Psoas muscle (tissue), 8 donors: ENCODE data around the gene COL15A1. TPM values are rescaled to one million over a fixed set of nuclear protein-coding genes. Genes with fewer than 3 reads are reported as not detected.
A peak's percentile ranks its signal among the peaks of the same experiment; 100 is the strongest.

ENCODE experiments used
- ATAC-seq, 4 donors: fragments of 200-7000 bp; cut with Tn5 transposase; one replicate each; pipeline ENCODE4 v1.9.1; 2020; ENCODE audit warnings: moderate library complexity in 3 of 4, mild to moderate bottlenecking in 2 of 4
- DNase-seq, 2 donors: peaks; one replicate each; pipeline ENCODE4 v3.0.0-alpha.2; 2020
- H3K27ac ChIP-seq: fragments of 200-600 bp; one replicate; pipeline ENCODE4 v1.8.0; 2022
- H3K27me3 ChIP-seq, 3 donors: fragments of 200-600 bp in 1 of 3; one replicate each; pipeline versions ENCODE4 v1.6.1 to v1.8.0; 2013 to 2022; ENCODE audit warnings: low read length in 2 of 3, mild to moderate bottlenecking in 2 of 3, moderate library complexity in 1 of 3; ENCODE audit not compliant: insufficient read depth in 3 of 3
- H3K36me3 ChIP-seq, 2 donors: fragments of 200-600 bp in 1 of 2; one replicate each; pipeline versions ENCODE4 v1.6.1 to v1.8.0; 2013 to 2022; ENCODE audit warnings: low read depth in 1 of 2, mild to moderate bottlenecking in 1 of 2, moderate library complexity in 1 of 2; ENCODE audit not compliant: insufficient read depth in 1 of 2
- H3K4me1 ChIP-seq: fragments of 200-600 bp; one replicate; pipeline ENCODE4 v1.8.0; 2022
- H3K4me3 ChIP-seq: fragments of 200-600 bp; one replicate; pipeline ENCODE4 v1.8.0; 2022; ENCODE audit warnings: mild to moderate bottlenecking
- H3K9me3 ChIP-seq: fragments of 200-600 bp; one replicate; pipeline ENCODE4 v1.8.0; 2022
- WGBS, 3 donors: extraction: QIAGEN DNeasy Blood & Tissue Kit; methylation state at CpG; one replicate each; pipeline versions ENCODE4 v1.1.6 to v1.1.7; 2013; 5-methylcytosine and 5-hydroxymethylcytosine counted together
- intact Hi-C, 2 donors: fragments of 100-400 bp; cut with DNase I; formaldehyde crosslinking; loops; one replicate each; pipeline versions ENCODE4 v1.11.0 to v1.14.2; 2022
- polyA plus RNA-seq, 3 donors: library from polyadenylated mRNA; stranded (reverse); fragments of 200-250 nt; gene quantifications; one replicate each; pipeline ENCODE4 v1.2.3, GENCODE V29; 2013
- total RNA-seq, 4 donors: library from RNA; stranded (reverse); fragmentation: NEBNext Ultra II Directional in 2 of 4; extraction: Animal tissue kit (Norgen Biotek cat#: 25700) in 2 of 4; gene quantifications; one replicate each; pipeline versions ENCODE4 v1.2.1 to v1.2.4, GENCODE V29; 2021 to 2023
- TF ChIP-seq, protein P1 (sequence below): fragments of 200-600 bp; IDR thresholded peaks from one replicate; pipeline ENCODE4 v1.8.0; 2022; ENCODE audit warnings: antibody characterized with exemption
- donor health status: healthy with polysubstance abuse.
- donor health status: DM: no; HTN: no; CAD: no; lungs with moderate emphysema.
- donor health status: Bipolar disorder and iron deficiency.
- donor health status: healthy.
- donor health status: DM: yes; HTN: yes; CAD: no.
- donor health status: DM: no; HTN: no; CAD: no.
- donor health status: DM: no; HTN: no; CAD: no.
- donor health status: DM: yes; HTN: yes; CAD: no.

The COL15A1 gene
- total and polyA plus RNA-seq, 7 donors, result 2.9 to 34.7 (median 7.5) TPM

DNA sequence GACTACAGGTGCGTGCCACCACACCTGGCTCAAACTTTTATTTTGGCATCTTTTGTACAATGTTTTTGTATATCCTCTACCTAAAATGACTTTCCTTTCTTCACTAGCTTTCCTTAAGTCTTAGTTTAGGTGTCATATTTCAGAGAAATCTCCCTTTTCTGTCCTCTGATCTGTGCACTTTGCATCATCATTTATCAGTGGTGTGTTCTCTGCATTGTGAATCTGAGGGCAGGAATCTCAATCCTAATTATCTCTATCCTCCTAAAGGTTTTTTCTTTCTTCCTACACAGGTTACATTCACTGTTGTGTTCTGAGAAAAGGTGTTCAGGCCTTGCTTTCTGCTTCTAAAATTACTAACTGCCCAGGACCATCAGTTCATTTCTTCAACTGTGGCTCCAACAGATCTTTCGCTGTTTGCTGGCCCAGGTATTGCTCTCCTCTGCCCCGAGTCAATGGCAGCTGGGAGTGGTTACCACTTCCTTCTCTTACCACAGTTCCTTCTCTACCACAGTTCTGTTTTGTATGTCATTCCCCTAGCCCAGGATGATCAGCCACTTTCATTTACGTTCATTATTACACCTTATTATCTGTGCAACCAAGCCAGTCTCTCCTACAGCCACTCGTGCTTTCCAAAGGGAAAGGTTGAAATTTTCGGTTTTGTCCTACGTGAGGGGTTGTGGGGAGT is 175.2 kb downstream of the COL15A1 start:
- TF ChIP-seq, protein P1, sequence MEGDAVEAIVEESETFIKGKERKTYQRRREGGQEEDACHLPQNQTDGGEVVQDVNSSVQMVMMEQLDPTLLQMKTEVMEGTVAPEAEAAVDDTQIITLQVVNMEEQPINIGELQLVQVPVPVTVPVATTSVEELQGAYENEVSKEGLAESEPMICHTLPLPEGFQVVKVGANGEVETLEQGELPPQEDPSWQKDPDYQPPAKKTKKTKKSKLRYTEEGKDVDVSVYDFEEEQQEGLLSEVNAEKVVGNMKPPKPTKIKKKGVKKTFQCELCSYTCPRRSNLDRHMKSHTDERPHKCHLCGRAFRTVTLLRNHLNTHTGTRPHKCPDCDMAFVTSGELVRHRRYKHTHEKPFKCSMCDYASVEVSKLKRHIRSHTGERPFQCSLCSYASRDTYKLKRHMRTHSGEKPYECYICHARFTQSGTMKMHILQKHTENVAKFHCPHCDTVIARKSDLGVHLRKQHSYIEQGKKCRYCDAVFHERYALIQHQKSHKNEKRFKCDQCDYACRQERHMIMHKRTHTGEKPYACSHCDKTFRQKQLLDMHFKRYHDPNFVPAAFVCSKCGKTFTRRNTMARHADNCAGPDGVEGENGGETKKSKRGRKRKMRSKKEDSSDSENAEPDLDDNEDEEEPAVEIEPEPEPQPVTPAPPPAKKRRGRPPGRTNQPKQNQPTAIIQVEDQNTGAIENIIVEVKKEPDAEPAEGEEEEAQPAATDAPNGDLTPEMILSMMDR, result no peak
- ATAC-seq, result no peak

GRCh38 chr9:99119976-99120655 is 176.4 kb downstream of the COL15A1 start:
- intact Hi-C loops, result no loop called here

More for the DNA sequence above, 175.2 kb downstream of the COL15A1 start:
- Histone ChIP-seq H3K9me3 (no peaks in the 10 kb centered on the region), H3K36me3 (no peaks in the 10 kb centered on the region), H3K27me3 (no peaks in the 10 kb centered on the region), H3K4me3 (no peak overlapping the region), H3K27ac (no peak overlapping the region), H3K4me1 (peaks cover 72% of the 10 kb centered on the region)
- intact Hi-C loops, result no loop called here
- DNase-seq, result peak in 1 of 2 donors; percentile 43
- WGBS, 3 donors, result 90 to 96% (median 91%) methylated on average over 7 of the region's 7 CpGs

More at GRCh38 chr9:99119976-99120655, 176.4 kb downstream of the COL15A1 start:
- Histone ChIP-seq H3K27me3 (no peaks in the 10 kb centered on the region), H3K4me3 (no peak overlapping the region), H3K4me1 (peaks cover 66% of the 10 kb centered on the region), H3K9me3 (no peaks in the 10 kb centered on the region), H3K36me3 (no peaks in the 10 kb centered on the region), H3K27ac (no peak overlapping the region)
- DNase-seq (no peak), ATAC-seq (no peak)
- TF ChIP-seq, protein P1, result no peak

Other genes with a start within 250 kb of the COL15A1 start
- gene GABBR2, start 235.0 kb upstream of the COL15A1 start, total RNA-seq, result under 1 TPM; 0.38 to 0.66 (median 0.42) TPM
- gene GABBR2, start 235.0 kb upstream of the COL15A1 start, polyA plus RNA-seq, result under 1 TPM; 0.08 to 0.34 (median 0.14) TPM
- gene ANKS6, start 147.4 kb upstream of the COL15A1 start, total RNA-seq, result 1 to 10 TPM; 3.4 to 6.2 (median 5.6) TPM
- gene ANKS6, start 147.4 kb upstream of the COL15A1 start, polyA plus RNA-seq, result 1 to 10 TPM; 2.5 to 4.7 (median 4.1) TPM
- gene GALNT12, start 136.2 kb upstream of the COL15A1 start, total RNA-seq, result under 1 TPM in 3 of 4 donors, not detected in 1; 0.29 to 0.32 (median 0.32) TPM
- under 1 TPM; 0.12 to 0.27 (median 0.13) TPM for gene GALNT12, start 136.2 kb upstream of the COL15A1 start, polyA plus RNA-seq
- gene TGFBR1, start 161.2 kb downstream of the COL15A1 start, total RNA-seq, result 10 to 100 TPM; 18.3 to 25.7 (median 20.6) TPM
- gene TGFBR1, start 161.2 kb downstream of the COL15A1 start, polyA plus RNA-seq, result 1 to 10 TPM; 5.3 to 7.8 (median 5.4) TPM